Vagina (tissue), 2 donors: ENCODE results near the gene GRAMD1B.

ENCODE experiments used
- POLR2A ChIP-seq, 2 donors: fragments of 450-650 bp; IDR thresholded peaks; one replicate each; pipeline ENCODE4 v1.6.1; 2017; ENCODE audit warnings: antibody characterized with exemption in 2 of 2, mild to moderate bottlenecking in 2 of 2, moderate library complexity in 2 of 2
- POLR2AphosphoS5 ChIP-seq, 2 donors: sonication (generic); formaldehyde crosslinking; IDR thresholded peaks; one replicate each; pipeline ENCODE4 v1.9.0; 2017; ENCODE audit warnings: antibody characterized with exemption in 2 of 2, mild to moderate bottlenecking in 2 of 2, low read depth in 1 of 2; ENCODE audit not compliant: insufficient read depth in 1 of 2
- TF ChIP-seq, protein P1 (sequence below), 3 experiments: fragments of 450-650 bp in 2 of 3; fragments of 200-600 bp in 1 of 3; sonication (generic) in 1 of 3; IDR thresholded peaks; one replicate each; pipeline ENCODE4 v1.5.1; 2017 to 2019; ENCODE audit warnings: antibody characterized with exemption in 3 of 3, mild to moderate bottlenecking in 2 of 3, moderate library complexity in 2 of 3

DNA sequence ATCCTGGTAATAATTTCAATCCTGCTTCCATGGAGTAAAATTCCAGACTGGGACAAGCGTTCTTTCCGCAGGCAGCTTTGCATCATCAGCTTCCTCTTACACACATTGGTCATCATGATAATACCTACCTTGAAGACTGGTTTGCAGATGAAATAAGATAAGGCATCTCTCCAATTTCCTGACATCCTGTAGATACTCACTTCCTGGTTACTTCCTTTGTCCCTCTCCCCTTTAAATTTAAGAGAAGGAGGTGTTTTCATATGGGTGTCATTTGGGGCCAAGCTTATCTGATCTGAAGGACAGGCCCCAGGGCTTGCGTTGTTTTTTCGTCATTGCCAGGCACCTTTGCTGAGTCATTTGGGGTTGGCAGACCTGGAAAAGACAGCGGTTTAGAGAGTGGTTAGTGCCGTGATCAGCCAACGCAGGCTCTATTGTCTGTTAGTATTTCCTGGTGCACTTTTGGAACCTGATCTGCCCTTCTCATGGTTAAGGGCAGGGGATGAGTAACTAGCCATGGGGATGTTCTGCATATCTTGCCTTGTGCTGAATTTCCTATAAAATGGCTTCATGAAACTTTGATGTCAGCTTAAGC, 24.1 kb downstream of the GRAMD1B start:
- TF ChIP-seq, protein P1, sequence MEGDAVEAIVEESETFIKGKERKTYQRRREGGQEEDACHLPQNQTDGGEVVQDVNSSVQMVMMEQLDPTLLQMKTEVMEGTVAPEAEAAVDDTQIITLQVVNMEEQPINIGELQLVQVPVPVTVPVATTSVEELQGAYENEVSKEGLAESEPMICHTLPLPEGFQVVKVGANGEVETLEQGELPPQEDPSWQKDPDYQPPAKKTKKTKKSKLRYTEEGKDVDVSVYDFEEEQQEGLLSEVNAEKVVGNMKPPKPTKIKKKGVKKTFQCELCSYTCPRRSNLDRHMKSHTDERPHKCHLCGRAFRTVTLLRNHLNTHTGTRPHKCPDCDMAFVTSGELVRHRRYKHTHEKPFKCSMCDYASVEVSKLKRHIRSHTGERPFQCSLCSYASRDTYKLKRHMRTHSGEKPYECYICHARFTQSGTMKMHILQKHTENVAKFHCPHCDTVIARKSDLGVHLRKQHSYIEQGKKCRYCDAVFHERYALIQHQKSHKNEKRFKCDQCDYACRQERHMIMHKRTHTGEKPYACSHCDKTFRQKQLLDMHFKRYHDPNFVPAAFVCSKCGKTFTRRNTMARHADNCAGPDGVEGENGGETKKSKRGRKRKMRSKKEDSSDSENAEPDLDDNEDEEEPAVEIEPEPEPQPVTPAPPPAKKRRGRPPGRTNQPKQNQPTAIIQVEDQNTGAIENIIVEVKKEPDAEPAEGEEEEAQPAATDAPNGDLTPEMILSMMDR (IDR thresholded peaks at IDR 0.05): no peak
- no peak for TF ChIP-seq POLR2A (IDR thresholded peaks at IDR 0.05)
- no peak for TF ChIP-seq POLR2AphosphoS5 (IDR thresholded peaks at IDR 0.05; ENCODE audit: insufficient read depth in 1 of 2, low read depth in 1 of 2)
